Activated naive CD8-positive, alpha-beta T cell treated with anti-CD3 and anti-CD28 coated beads, Interleukin-2, amount 10 ng/mL, durations not matched to agents 7 days and 5 days (primary cell): ENCODE measurements around the gene DPH2. TPM values are rescaled to one million over a fixed set of nuclear protein-coding genes. Genes with fewer than 3 reads are reported as not detected.

ENCODE experiments used
- ATAC-seq: fragments of 150-1000 bp; cut with Tn5 transposase; one replicate; pipeline ENCODE4 v1.10.0; 2021; ENCODE audit warnings: low read depth, moderate library complexity
- POLR2A ChIA-PET: fragments of 350-600 bp; sonication (Branson Sonifier 250); formaldehyde crosslinking; loops from one replicate; lab custom pipeline; 2021; ENCODE audit warnings: antibody characterized with exemption; lab: Charles Lee
- DNase-seq: peaks from one replicate; pipeline ENCODE4 v3.0.0; 2021
- H3K27ac Mint-ChIP-seq: one replicate; pipeline ENCODE4 v1.8.0; 2022; ENCODE audit warnings: mild to moderate bottlenecking, mixed read lengths
- H3K27me3 Mint-ChIP-seq: one replicate; pipeline ENCODE4 v1.8.0; 2022; ENCODE audit warnings: mild to moderate bottlenecking, moderate library complexity, mixed read lengths
- H3K36me3 Mint-ChIP-seq: one replicate; pipeline ENCODE4 v1.8.0; 2021; ENCODE audit warnings: mild to moderate bottlenecking, mixed read lengths
- H3K4me1 Mint-ChIP-seq: one replicate; pipeline ENCODE4 v1.8.0; 2021; ENCODE audit warnings: mixed read lengths
- H3K4me3 Mint-ChIP-seq: one replicate; pipeline ENCODE4 v1.8.0; 2022; ENCODE audit warnings: mild to moderate bottlenecking, moderate library complexity, mixed read lengths
- H3K9me3 Mint-ChIP-seq: one replicate; pipeline ENCODE4 v1.8.0; 2021; ENCODE audit warnings: mixed read lengths
- total RNA-seq, 2 experiments: library from RNA; stranded (reverse); gene quantifications; one replicate each; pipeline ENCODE4 v1.2.3, GENCODE V29; 2021

Gene DPH2
- total RNA-seq, 2 experiments from 2014 or later = 26.7 to 28.2 TPM

- POLR2A ChIA-PET = no interaction called here
- Mint-ChIP-seq H3K27me3 (no peaks in the 10 kb centered on the region), H3K27ac (no peak overlapping the region), H3K4me3 (no peak overlapping the region), H3K9me3 (no peaks in the 10 kb centered on the region), H3K4me1 (peaks cover 15% of the 10 kb centered on the region), H3K36me3 (peaks cover 1% of the 10 kb centered on the region)
- DNase-seq = no peak
- ATAC-seq = no peak
Measured at GRCh38 chr1:43995984-43996732, 26.3 kb downstream of the DPH2 start.

GRCh38 chr1:43996733-43997115 is 26.9 kb downstream of the DPH2 start:
- H3K36me3 Mint-ChIP-seq = peaks cover 1% of the 10 kb centered on the region
- peaks cover 15% of the 10 kb centered on the region for H3K4me1 Mint-ChIP-seq
- DNase-seq = no peak
- no peak for ATAC-seq
- POLR2A ChIA-PET = no interaction called here
- H3K9me3 Mint-ChIP-seq = no peaks in the 10 kb centered on the region
- H3K27me3 Mint-ChIP-seq = no peaks in the 10 kb centered on the region
- H3K4me3 Mint-ChIP-seq = no peak overlapping the region
- H3K27ac Mint-ChIP-seq = no peak overlapping the region

GRCh38 chr1:43997295-43997999 is 27.6 kb downstream of the DPH2 start:
- no peak overlapping the region for H3K27ac Mint-ChIP-seq
- peaks cover 1% of the 10 kb centered on the region for H3K36me3 Mint-ChIP-seq
- no peaks in the 10 kb centered on the region for H3K27me3 Mint-ChIP-seq
- H3K4me1 Mint-ChIP-seq = peaks cover 9% of the 10 kb centered on the region
- H3K4me3 Mint-ChIP-seq = no peak overlapping the region
- no peaks in the 10 kb centered on the region for H3K9me3 Mint-ChIP-seq
- ATAC-seq (no peak), DNase-seq (no peak)
- POLR2A ChIA-PET = no interaction called here

GRCh38 chr1:43998000-43998378 is 28.2 kb downstream of the DPH2 start:
- ATAC-seq = no peak
- Mint-ChIP-seq H3K36me3 (peaks cover 1% of the 10 kb centered on the region), H3K27me3 (no peaks in the 10 kb centered on the region), H3K4me1 (peaks cover 5% of the 10 kb centered on the region), H3K4me3 (no peak overlapping the region), H3K9me3 (no peaks in the 10 kb centered on the region), H3K27ac (no peak overlapping the region)
- no peak for DNase-seq
- POLR2A ChIA-PET = no interaction called here

- no peaks in the 10 kb centered on the region for H3K9me3 Mint-ChIP-seq
- H3K4me3 Mint-ChIP-seq = no peak overlapping the region
- POLR2A ChIA-PET = no interaction called here
- DNase-seq = no peak
- no peaks in the 10 kb centered on the region for H3K27me3 Mint-ChIP-seq
- no peak for ATAC-seq
- peaks cover 5% of the 10 kb centered on the region for H3K4me1 Mint-ChIP-seq
- peaks cover 1% of the 10 kb centered on the region for H3K36me3 Mint-ChIP-seq
- no peak overlapping the region for H3K27ac Mint-ChIP-seq
Measured at GRCh38 chr1:43999455-43999854, 29.6 kb downstream of the DPH2 start.

GRCh38 chr1:44000122-44000665 is 30.4 kb downstream of the DPH2 start:
- Mint-ChIP-seq H3K9me3 (no peaks in the 10 kb centered on the region), H3K36me3 (peaks cover 1% of the 10 kb centered on the region), H3K27ac (no peak overlapping the region), H3K4me1 (peaks cover 3% of the 10 kb centered on the region), H3K4me3 (no peak overlapping the region), H3K27me3 (no peaks in the 10 kb centered on the region)
- DNase-seq (no peak), ATAC-seq (no peak)
- POLR2A ChIA-PET = no interaction called here

GRCh38 chr1:44002165-44002564 is 32.4 kb downstream of the DPH2 start:
- Mint-ChIP-seq H3K27ac (no peak overlapping the region), H3K36me3 (peaks cover 1% of the 10 kb centered on the region), H3K4me3 (no peak overlapping the region), H3K4me1 (peaks cover 3% of the 10 kb centered on the region), H3K9me3 (no peaks in the 10 kb centered on the region), H3K27me3 (no peaks in the 10 kb centered on the region)
- POLR2A ChIA-PET = no interaction called here
- ATAC-seq (no peak), DNase-seq (no peak)

GRCh38 chr1:44002606-44003157 is 32.9 kb downstream of the DPH2 start:
- no peak for DNase-seq
- Mint-ChIP-seq H3K4me1 (peaks cover 3% of the 10 kb centered on the region), H3K27me3 (no peaks in the 10 kb centered on the region), H3K27ac (no peak overlapping the region), H3K36me3 (peaks cover 1% of the 10 kb centered on the region), H3K9me3 (no peaks in the 10 kb centered on the region), H3K4me3 (no peak overlapping the region)
- ATAC-seq = no peak
- POLR2A ChIA-PET = no interaction called here

- Mint-ChIP-seq H3K27ac (no peak overlapping the region), H3K4me3 (no peak overlapping the region), H3K27me3 (no peaks in the 10 kb centered on the region), H3K36me3 (no peaks in the 10 kb centered on the region), H3K9me3 (no peaks in the 10 kb centered on the region), H3K4me1 (peaks cover 8% of the 10 kb centered on the region)
- no peak for DNase-seq
- ATAC-seq = no peak
- POLR2A ChIA-PET = no interaction called here
Measured at GRCh38 chr1:44008259-44008658, 38.4 kb downstream of the DPH2 start.

- H3K9me3 Mint-ChIP-seq = no peaks in the 10 kb centered on the region
- no peaks in the 10 kb centered on the region for H3K36me3 Mint-ChIP-seq
- H3K27ac Mint-ChIP-seq = no peak overlapping the region
- ATAC-seq = no peak
- no peak for DNase-seq
- POLR2A ChIA-PET = no interaction called here
- no peak overlapping the region for H3K4me3 Mint-ChIP-seq
- peaks cover 3% of the 10 kb centered on the region for H3K27me3 Mint-ChIP-seq
- peaks cover 10% of the 10 kb centered on the region for H3K4me1 Mint-ChIP-seq
Measured at GRCh38 chr1:44010935-44011471, 41.2 kb downstream of the DPH2 start.

GRCh38 chr1:44012404-44012803 is 42.6 kb downstream of the DPH2 start:
- ATAC-seq = no peak
- DNase-seq = no peak
- H3K36me3 Mint-ChIP-seq = no peaks in the 10 kb centered on the region
- no peaks in the 10 kb centered on the region for H3K9me3 Mint-ChIP-seq
- POLR2A ChIA-PET = interaction anchor here (0.9 kb wide), 1 partner anchor 24 kb away, joined by 3 read pairs; no protein-coding TSS in a partner anchor
- no peak overlapping the region for H3K4me3 Mint-ChIP-seq
- peaks cover 3% of the 10 kb centered on the region for H3K27me3 Mint-ChIP-seq
- H3K4me1 Mint-ChIP-seq = peaks cover 10% of the 10 kb centered on the region
- H3K27ac Mint-ChIP-seq = no peak overlapping the region

- Mint-ChIP-seq H3K36me3 (no peaks in the 10 kb centered on the region), H3K4me1 (peaks cover 10% of the 10 kb centered on the region), H3K27me3 (peaks cover 3% of the 10 kb centered on the region), H3K9me3 (no peaks in the 10 kb centered on the region), H3K27ac (peak overlapping the region; percentile 37), H3K4me3 (no peak overlapping the region)
- no peak for DNase-seq
- peak; percentile 53 for ATAC-seq
- POLR2A ChIA-PET = interaction anchor here (0.9 kb wide), 1 partner anchor 23 kb away, joined by 3 read pairs; no protein-coding TSS in a partner anchor
Measured at GRCh38 chr1:44012941-44013609, 43.3 kb downstream of the DPH2 start.

GRCh38 chr1:44013949-44014348 is 44.1 kb downstream of the DPH2 start:
- Mint-ChIP-seq H3K27ac (no peak overlapping the region), H3K27me3 (peaks cover 3% of the 10 kb centered on the region), H3K4me1 (peaks cover 10% of the 10 kb centered on the region), H3K9me3 (no peaks in the 10 kb centered on the region), H3K36me3 (no peaks in the 10 kb centered on the region), H3K4me3 (no peak overlapping the region)
- POLR2A ChIA-PET = no interaction called here
- DNase-seq (no peak), ATAC-seq (no peak)
